NCI-H748 treated with DMSO at 0.1 percent for 48 hours (cell line): Measurements from ENCODE around the gene IRGC.

Source experiments
- DNase-seq: peaks from one replicate; lab custom pipeline; 2025; lab: John Stamatoyannopoulos, UW

Gene IRGC

DNA sequence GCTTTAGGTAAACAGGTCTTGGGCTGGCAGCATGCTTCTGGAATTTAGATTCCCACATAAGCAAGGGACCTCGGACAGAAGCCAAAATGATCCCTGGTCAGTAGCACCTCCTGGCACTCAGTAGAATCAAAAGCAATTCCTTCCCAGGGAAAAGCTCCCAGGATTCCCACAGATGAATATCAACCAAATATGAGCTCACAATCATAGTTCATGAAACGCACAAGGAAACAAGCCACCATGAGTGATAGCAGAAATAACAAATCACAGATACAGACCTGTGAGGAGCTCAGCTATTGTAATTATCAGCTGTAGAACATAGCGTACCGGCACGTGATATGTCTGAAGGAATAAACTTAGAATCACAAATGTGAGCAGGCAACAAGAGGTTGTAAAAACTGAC lies 24.1 kb upstream of the IRGC start:
- DNase-seq: no peak

DNA sequence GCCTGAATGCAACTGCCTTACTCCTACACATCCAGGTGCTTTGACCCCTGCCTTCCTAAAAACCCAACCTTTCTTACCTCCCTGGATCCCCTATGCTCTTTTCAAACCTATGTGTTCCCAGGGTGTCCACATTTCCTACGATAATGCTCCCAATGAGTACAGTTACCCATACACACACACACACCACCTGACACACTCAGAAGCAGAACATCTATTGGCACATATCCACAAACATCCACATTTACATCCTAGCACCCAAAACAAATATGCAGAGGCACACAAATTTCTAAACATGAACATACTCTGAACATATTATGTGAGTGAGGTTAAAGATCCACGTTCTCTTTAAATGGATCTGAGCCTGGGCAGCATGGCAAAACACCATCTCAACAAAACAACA lies 23.5 kb upstream of the IRGC start:
- DNase-seq: no peak

DNA sequence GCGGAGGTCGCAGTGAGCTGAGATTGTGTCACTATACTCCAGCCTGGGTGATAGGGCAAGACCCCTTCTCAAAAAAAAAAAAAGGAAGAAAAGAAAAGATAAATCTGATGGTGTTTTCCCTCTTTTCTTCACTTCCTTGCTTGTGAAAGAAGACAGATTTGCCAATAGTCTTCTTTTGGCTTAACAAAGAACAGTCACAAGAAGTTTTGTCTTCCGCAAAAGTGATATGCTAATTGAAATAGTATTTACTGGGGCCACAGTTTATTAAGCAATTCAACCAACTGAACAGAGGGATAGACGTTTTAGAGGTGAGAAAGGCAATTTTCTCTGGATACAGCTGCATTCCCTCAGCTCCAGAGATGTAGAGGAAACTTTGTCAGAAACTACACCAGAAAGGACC lies 23.0 kb upstream of the IRGC start:
- DNase-seq: no peak

- DNase-seq: peak; percentile 27
These were observed 21.3 kb upstream of the IRGC start for GRCh38 chr19:43694553-43694952.

DNA sequence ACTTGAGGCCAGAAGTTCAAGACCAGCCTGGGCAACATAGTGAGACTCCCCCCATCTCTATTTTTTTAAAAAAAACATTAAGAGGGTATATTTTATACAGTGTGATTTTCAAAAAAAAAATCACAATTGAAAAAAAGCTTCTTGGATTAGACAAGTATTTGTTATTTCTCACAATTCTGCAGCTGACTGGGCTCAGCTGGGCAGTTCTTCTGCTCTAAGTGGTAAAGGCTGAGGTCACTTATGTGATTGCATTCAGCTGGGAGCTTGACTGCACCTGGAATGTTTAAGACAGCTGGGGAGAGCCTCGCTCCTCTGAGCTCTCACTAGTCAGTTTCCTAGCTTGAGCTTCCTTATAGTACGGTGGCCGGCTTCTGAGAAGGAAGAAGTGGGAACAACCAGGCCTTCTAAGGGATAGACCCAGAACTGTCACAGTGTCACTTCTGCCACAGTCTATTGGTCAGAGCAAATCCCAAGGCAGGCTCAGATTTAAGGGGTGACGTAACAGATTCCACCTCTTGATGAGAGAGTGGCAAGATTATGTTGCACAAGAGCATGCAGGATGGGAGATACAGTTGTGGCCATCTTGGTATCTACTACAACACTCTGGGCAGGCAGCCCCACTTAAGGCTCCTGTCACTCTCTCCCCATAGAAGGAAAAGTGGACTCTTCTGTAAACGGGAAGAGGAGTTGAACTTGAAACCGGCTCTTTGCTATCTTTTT lies 19.7 kb upstream of the IRGC start:
- DNase-seq: no peak

DNA sequence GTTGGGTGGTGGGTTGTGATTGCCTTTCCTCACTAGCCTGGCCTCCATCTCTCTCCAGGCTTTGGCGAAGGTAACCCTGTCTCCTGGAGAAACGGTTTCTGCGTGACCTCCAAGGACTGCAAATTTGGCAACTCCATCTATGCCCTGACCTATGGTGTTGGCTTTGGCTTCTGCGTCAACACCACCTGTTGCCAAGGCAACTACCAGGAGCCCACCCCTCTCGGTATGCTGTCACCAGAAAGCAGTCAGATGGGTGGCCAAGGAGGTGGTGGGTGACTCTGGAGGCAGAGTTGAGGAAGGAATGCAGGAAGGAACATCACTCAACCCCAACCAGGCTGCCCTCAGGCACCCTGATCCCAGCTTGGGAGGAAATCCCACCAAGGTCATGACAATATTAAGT lies 18.6 kb upstream of the IRGC start:
- DNase-seq: no peak

DNA sequence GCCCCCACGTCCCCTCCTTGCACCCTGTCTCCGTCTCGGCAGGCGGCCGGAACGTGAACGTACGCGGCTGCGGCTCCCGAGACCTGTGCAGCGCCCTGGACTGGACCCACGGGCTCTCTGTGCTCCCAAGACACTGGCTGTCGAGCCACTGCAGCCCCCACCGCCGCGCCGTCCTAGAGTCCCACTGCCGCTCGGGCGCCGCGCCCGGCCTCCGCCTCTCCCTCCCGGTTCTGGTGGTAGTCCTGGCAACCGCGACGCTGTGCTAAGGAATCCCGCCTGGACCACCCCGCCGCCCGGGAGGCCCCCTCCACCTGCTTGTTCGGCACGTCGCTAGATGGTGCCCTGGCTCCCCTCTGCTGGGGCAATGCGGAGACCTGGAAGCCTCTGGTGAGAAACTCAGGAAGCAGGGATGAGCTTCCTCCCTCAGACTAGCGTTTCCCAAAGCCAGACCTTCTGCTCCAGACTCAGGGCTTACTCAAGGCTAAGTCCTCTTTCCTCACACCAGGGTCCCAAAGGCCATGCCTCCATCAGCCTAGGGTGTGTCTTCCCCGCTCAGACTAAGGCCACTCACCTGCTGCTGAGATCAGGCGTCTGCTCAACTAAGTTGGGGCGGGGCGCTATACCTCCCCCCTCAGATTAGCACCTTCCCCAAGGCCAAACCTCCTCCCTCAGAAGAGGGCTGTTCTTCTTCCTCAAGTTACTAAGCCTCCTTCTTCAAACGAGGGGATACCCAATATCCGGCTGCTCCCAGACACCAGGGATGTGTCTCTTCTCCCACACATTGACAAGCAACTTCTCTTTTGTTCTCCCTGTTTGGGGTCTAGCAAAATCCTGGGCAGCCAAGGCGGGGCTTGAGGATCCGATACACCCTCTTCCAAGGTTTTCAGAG lies 16.1 kb upstream of the IRGC start:
- no peak for DNase-seq

DNA sequence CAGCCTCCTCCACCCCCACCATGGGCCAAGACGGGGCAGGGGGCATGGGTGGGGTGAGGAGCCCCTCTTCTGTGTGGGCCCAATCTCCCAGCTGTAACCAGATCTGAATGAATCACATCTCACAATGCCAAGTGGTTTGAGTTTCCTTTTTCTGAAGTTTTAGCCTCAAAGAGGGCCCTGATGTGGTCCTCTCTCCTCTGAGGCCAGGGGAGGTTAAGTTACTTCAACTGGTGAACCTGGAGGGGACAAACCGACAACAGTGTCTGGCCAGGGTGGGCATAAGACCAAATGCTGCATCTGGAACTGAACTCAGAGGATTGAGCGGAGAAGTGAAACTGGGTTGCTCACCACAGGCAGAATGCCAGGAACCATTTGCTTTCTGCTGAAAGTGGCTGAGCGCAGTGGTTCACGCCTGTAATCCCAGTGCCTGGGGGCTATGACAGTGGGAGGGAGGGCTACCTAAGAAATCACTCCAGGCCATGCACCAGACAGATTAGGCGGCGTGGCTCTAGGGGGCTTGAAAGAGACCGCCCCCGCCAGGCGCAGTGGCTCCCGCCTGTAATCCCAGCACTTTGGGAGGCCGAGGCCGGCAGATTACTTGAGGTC lies 15.4 kb upstream of the IRGC start:
- DNase-seq: no peak

DNA sequence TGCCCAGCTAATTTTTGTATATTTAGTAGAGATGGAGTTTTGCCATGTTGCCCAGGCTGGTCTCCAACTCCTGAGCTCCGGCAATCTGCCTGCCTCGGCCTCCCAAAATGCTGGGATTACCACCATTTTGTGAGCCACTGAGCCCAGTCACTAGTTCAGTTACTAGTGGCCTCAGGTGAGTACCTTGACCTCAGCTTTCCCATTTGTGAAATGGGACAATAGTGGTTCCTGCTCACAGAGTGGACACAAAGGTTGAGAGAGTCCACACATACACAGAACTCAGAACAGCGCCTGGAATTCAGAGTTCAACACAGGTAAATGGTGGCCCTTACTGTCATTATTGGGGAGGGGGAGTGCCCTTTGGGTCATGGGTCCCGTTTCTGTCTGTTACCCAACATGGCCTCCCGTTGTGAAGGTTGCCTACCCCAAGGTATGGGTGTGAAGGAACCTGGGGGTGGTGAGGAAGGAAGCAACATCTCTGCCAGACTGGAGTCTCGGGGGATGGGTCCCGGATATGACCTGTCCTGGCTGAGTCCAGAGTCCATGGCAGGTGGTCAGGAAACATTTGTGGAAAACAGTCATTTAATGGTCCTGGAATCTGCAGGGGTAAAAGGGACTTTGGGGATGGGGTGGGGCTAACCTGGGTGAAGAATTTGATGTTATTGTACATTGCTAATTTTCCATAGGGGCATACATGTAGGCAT lies 11.7 kb upstream of the IRGC start:
- no peak for DNase-seq

- no peak for DNase-seq
These were observed 10.1 kb upstream of the IRGC start for GRCh38 chr19:43705729-43706128.

GRCh38 chr19:43707158-43707712 lies 8.6 kb upstream of the IRGC start:
- no peak for DNase-seq

GRCh38 chr19:43708716-43709115 lies 7.2 kb upstream of the IRGC start:
- DNase-seq: no peak

GRCh38 chr19:43711751-43712355 lies 4.0 kb upstream of the IRGC start:
- no peak for DNase-seq

DNA sequence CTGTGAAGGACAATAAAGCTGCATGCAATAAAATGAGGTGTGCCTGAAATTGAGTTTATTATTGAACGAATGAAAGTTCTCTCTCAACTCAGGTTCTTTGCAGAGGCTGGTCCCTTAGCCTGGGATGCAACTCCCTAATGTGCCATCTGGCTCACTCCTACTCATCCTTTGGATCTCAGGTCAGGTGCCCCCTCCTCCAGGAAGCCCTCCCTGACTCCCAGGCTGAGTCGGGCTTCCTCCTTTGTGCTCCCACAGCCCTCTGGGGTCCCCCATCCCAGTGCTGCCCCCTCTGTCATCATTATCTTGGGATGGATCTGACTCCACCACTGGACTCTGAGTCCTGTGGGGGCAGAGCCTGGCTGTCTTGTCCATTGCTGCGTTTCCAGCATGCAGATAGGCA lies 2.7 kb upstream of the IRGC start:
- DNase-seq: no peak

GRCh38 chr19:43718627-43719377 lies 2.9 kb downstream of the IRGC start:
- DNase-seq: no peak

DNA sequence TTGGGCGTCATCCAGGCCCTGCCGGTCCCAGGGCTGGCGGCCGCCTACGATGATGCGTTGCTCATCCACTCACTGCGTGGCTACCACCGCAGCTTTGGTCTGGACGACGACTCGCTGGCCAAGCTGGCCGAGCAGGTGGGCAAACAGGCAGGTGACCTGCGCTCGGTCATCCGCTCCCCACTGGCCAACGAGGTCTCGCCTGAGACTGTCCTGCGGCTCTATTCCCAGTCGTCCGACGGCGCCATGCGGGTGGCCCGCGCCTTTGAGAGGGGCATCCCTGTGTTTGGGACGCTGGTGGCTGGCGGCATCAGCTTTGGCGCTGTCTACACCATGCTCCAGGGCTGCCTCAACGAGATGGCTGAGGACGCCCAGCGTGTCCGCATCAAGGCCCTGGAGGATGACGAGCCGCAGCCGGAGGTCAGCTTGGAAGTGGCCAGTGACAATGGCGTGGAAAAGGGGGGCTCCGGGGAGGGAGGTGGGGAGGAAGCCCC lies 3.5 kb downstream of the IRGC start:
- no peak for DNase-seq

- DNase-seq: no peak
These were observed 4.0 kb downstream of the IRGC start for GRCh38 chr19:43719918-43720317.

- no peak for DNase-seq
These were observed 5.1 kb downstream of the IRGC start for GRCh38 chr19:43720936-43721335.

- DNase-seq: no peak
These were observed 5.7 kb downstream of the IRGC start for GRCh38 chr19:43721469-43722048.

GRCh38 chr19:43723588-43723987 lies 7.7 kb downstream of the IRGC start:
- no peak for DNase-seq
